ENCODE data around the gene DPH3. TPM values are rescaled to one million over a fixed set of nuclear protein-coding genes. Genes with fewer than 3 reads are reported as not detected.

Gene DPH3
- total RNA-seq, 4 donors from 2014 or later, result 18.4 to 27.1 (median 19.6) TPM

DNA sequence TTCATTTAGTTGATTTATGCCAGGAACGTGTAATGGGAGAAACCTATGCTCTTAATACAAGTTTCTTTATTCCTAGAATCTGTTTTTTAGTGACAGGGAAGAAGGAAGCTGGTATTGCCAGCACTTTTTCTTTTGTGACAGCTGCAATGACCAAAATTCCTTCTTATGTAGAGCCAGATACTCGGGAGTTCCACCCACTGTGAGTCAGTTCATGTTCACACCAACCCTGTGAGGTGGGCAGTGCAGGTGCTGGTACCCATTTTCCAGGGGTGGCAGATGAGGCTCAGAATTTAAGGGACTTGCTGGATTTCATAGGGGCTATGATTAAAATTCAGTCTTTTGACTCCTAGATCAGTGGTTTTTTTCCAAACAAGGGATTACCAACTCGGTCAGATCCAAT is 35.0 kb upstream of the DPH3 start:
- peaks cover 52 to 56% of the 10 kb centered on the region in 2 donors for H3K4me1 ChIP-seq
- no peak for TF ChIP-seq CTCF (IDR thresholded peaks at IDR 0.05)
- TF ChIP-seq POLR2A (IDR thresholded peaks at IDR 0.05), result no peak
- no peaks in the 10 kb centered on the region for H3K36me3 ChIP-seq
- peak overlapping the region; percentile 79 to 91 (median 80) for H3K27ac ChIP-seq
- H3K4me3 ChIP-seq (replicated peaks in 1 of 3), result no peak overlapping the region
- H3K27me3 ChIP-seq, result no peaks in the 10 kb centered on the region
- intact Hi-C loops (cut with DNase I), result no loop called here
- 58 to 59% methylated on average over 3 of the region's 3 CpGs for WGBS, 2 donors
- no peak for DNase-seq
- no peaks in the 10 kb centered on the region for H3K9me3 ChIP-seq

- 47 to 49% methylated on average over 6 of the region's 6 CpGs for WGBS, 2 donors
- Histone ChIP-seq H3K36me3 (no peaks in the 10 kb centered on the region), H3K4me1 (peaks cover 48 to 56% of the 10 kb centered on the region in 2 donors), H3K27me3 (no peaks in the 10 kb centered on the region), H3K4me3 (replicated peaks in 1 of 3) (no peak overlapping the region), H3K27ac (peak overlapping the region; percentile 79 to 91 (median 80)), H3K9me3 (no peaks in the 10 kb centered on the region)
- no peak for DNase-seq
- TF ChIP-seq CTCF (IDR thresholded peaks at IDR 0.05), result no peak
- no peak for TF ChIP-seq POLR2A (IDR thresholded peaks at IDR 0.05)
- intact Hi-C loops (cut with DNase I), result no loop called here
Measured at GRCh38 chr3:16298891-16299290, 34.1 kb upstream of the DPH3 start.

DNA sequence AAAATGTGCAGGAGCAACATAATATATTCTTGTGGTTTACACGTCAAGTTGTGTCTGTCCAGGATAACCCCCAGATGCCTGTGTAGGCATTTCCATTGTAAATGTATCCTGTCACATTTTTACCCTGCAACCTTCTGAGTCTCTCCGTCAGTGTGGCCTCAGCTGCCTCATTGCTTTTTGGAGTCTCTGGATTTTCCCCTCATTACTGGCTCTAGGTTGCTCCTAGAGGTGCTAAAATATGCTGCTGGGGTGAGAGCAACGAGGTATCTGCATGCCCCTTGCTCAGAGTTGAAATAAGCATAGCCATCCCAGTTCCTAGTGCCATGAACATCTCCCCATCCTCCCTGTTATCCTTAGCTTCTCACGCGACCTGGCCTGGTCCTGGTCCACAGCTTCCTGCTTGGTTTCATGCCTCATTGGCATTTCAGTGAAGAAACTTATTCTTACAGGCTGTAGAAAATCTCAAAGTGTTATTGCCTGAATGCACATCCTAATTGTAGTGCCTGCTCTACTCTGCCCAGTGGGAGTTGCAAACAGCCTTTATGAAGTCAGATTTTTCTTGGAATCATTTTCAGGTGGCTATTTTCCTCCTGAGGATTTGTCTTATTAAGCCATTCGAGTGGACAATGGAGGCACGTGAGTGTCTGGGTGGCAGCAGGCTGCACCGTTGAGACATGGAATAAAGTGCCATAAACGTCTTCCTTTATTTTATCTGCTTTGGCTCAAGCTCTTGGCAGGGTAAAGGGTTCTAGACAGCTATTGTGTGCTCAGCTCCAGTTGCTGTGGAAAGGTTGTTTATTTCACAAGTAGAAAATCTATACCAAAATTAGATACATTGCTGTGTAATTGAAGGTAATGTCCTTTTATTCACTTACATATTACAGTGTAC is 33.5 kb upstream of the DPH3 start:
- WGBS, 2 donors, result 32 to 45% methylated on average over 9 of the region's 9 CpGs
- H3K4me3 ChIP-seq (replicated peaks in 1 of 3), result no peak overlapping the region
- H3K4me1 ChIP-seq, result peaks cover 43 to 50% of the 10 kb centered on the region in 2 donors
- intact Hi-C loops (cut with DNase I), result no loop called here
- no peaks in the 10 kb centered on the region for H3K36me3 ChIP-seq
- H3K9me3 ChIP-seq, result no peaks in the 10 kb centered on the region
- peak overlapping the region; percentile 79 to 91 (median 80) for H3K27ac ChIP-seq
- H3K27me3 ChIP-seq, result no peaks in the 10 kb centered on the region
- peak; percentile 67 to 79 for DNase-seq
- TF ChIP-seq CTCF (IDR thresholded peaks at IDR 0.05) (no peak), POLR2A (IDR thresholded peaks at IDR 0.05) (peak in 1 of 2 donors; percentile 36)

- WGBS, 2 donors, result 86 to 88% methylated on average over 3 of the region's 3 CpGs
- Histone ChIP-seq H3K4me3 (replicated peaks in 1 of 3) (no peak overlapping the region), H3K27ac (no peak overlapping the region), H3K9me3 (no peaks in the 10 kb centered on the region), H3K27me3 (no peaks in the 10 kb centered on the region), H3K36me3 (no peaks in the 10 kb centered on the region), H3K4me1 (peaks cover 22 to 29% of the 10 kb centered on the region in 2 donors)
- no peak for DNase-seq
- TF ChIP-seq CTCF (IDR thresholded peaks at IDR 0.05) (no peak), POLR2A (IDR thresholded peaks at IDR 0.05) (no peak)
- intact Hi-C loops (cut with DNase I), result no loop called here
Measured at GRCh38 chr3:16295298-16295890, 30.7 kb upstream of the DPH3 start.

- H3K4me3 ChIP-seq (replicated peaks in 1 of 3), result no peak overlapping the region
- H3K27ac ChIP-seq, result no peak overlapping the region
- TF ChIP-seq CTCF (IDR thresholded peaks at IDR 0.05) (no peak), POLR2A (IDR thresholded peaks at IDR 0.05) (no peak)
- intact Hi-C loops (cut with DNase I), result loop anchor here (5.0 kb wide), 1 partner anchor 222 kb away; no protein-coding TSS in a partner anchor
- H3K27me3 ChIP-seq, result no peaks in the 10 kb centered on the region
- WGBS, 2 donors, result 94 to 95% methylated on average over 5 of the region's 5 CpGs
- DNase-seq, result no peak
- H3K4me1 ChIP-seq, result peaks cover 18 to 23% of the 10 kb centered on the region in 2 donors
- H3K9me3 ChIP-seq, result no peaks in the 10 kb centered on the region
- H3K36me3 ChIP-seq, result no peaks in the 10 kb centered on the region
Measured at GRCh38 chr3:16294844-16295243, 30.1 kb upstream of the DPH3 start.
